Gastrocnemius medialis (tissue), 4 donors: ENCODE results near the gene RC3H1.
A peak's percentile ranks its signal among the peaks of the same experiment; 100 is the strongest.

Experiments used
- POLR2A ChIP-seq, 2 donors: fragments of 450-650 bp; IDR thresholded peaks; one replicate each; pipeline ENCODE4 v1.6.1; 2017; ENCODE audit warnings: antibody characterized with exemption in 2 of 2, mild to moderate bottlenecking in 2 of 2, moderate library complexity in 2 of 2
- TF ChIP-seq, protein P1 (sequence below), 5 experiments: fragments of 450-650 bp in 3 of 5; fragments of 200-600 bp in 2 of 5; sonication (generic) in 2 of 5; IDR thresholded peaks in 4 of 5; conservative IDR thresholded peaks in 1 of 5; 1 replicate in 4 of 5; 2 replicates in 1 of 5; pipeline ENCODE4 v1.5.1; 2016 to 2019; ENCODE audit warnings: antibody characterized with exemption in 5 of 5, mild to moderate bottlenecking in 3 of 5, moderate library complexity in 3 of 5

DNA sequence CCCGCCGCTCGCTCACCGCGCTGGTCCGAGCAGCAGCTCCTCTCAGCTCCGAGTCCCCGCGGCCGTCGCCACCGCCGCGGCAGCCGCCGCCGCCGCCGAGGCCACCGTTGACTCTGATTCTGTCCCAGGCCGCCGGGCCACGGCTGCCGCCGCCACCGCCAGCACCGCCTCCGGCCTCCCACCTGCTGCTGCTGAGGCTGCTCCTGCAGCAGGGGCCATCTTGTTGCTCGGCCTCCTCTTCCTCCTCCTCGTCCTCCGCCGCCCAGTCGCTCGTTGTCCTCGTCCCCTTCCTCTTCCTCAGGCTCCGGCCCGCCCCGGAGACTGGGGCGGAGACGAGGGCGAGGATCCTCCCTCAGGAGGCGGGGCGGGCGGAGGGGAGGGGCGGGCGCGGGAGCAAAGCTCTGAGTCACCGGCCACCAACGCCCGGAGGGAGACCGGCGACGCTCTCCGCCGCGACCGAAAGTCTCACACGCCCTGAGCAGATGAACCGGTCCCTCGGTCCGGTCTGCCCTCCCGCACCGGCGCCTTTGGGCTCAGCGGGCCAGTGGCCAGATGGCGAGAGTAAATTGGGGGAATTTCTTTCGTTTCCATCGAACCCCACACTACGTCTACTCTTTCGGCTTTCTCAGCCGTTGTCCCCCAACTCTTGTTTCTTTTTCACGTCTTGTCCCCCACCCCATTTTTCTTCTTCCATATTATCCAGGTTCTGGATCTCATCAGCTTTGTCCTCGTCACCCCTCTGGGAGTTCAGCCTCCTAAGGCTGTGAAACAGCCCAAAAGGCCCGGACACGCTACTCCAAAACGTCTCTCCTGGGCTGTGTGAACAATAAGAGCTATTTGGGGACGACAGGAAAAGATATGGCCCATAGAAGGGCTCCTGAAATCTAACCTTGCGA, at the start of gene RC3H1:
- TF ChIP-seq, protein P1, sequence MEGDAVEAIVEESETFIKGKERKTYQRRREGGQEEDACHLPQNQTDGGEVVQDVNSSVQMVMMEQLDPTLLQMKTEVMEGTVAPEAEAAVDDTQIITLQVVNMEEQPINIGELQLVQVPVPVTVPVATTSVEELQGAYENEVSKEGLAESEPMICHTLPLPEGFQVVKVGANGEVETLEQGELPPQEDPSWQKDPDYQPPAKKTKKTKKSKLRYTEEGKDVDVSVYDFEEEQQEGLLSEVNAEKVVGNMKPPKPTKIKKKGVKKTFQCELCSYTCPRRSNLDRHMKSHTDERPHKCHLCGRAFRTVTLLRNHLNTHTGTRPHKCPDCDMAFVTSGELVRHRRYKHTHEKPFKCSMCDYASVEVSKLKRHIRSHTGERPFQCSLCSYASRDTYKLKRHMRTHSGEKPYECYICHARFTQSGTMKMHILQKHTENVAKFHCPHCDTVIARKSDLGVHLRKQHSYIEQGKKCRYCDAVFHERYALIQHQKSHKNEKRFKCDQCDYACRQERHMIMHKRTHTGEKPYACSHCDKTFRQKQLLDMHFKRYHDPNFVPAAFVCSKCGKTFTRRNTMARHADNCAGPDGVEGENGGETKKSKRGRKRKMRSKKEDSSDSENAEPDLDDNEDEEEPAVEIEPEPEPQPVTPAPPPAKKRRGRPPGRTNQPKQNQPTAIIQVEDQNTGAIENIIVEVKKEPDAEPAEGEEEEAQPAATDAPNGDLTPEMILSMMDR (IDR thresholded peaks at IDR 0.05 in 4 of 5, conservative IDR thresholded peaks at IDR 0.05 in 1 of 5) = no peak
- peak; percentile 91 to 94 for TF ChIP-seq POLR2A (IDR thresholded peaks at IDR 0.05)
